ENCODE data around the gene FAM168A.

FAM168A gene

GRCh38 chr11:73510877-73511276, 87.0 kb downstream of the FAM168A start:
- H3K4me3 ChIP-seq (ENCODE audit: low read depth, low read length): no peak overlapping the region
- TF ChIP-seq CTCF (conservative IDR thresholded peaks at IDR 0.05; ENCODE audit: low read depth, low read length): no peak
- DNase-seq (ENCODE audit: low read depth): no peak

GRCh38 chr11:73510106-73510505, 87.8 kb downstream of the FAM168A start:
- no peak for TF ChIP-seq CTCF (conservative IDR thresholded peaks at IDR 0.05; ENCODE audit: low read depth, low read length)
- no peak for DNase-seq (ENCODE audit: low read depth)
- no peak overlapping the region for H3K4me3 ChIP-seq (ENCODE audit: low read depth, low read length)

- no peak for DNase-seq (ENCODE audit: low read depth)
- no peak for TF ChIP-seq CTCF (conservative IDR thresholded peaks at IDR 0.05; ENCODE audit: low read depth, low read length)
- no peak overlapping the region for H3K4me3 ChIP-seq (ENCODE audit: low read depth, low read length)
Observed at GRCh38 chr11:73509188-73509587, 88.7 kb downstream of the FAM168A start.

GRCh38 chr11:73508243-73509176, 89.4 kb downstream of the FAM168A start:
- DNase-seq (ENCODE audit: low read depth): no peak
- TF ChIP-seq CTCF (conservative IDR thresholded peaks at IDR 0.05; ENCODE audit: low read depth, low read length): no peak
- no peak overlapping the region for H3K4me3 ChIP-seq (ENCODE audit: low read depth, low read length)

GRCh38 chr11:73507086-73507485, 90.8 kb downstream of the FAM168A start:
- DNase-seq (ENCODE audit: low read depth): peak; percentile 12
- H3K4me3 ChIP-seq (ENCODE audit: low read depth, low read length): no peak overlapping the region
- TF ChIP-seq CTCF (conservative IDR thresholded peaks at IDR 0.05; ENCODE audit: low read depth, low read length): no peak

GRCh38 chr11:73506038-73506437, 91.9 kb downstream of the FAM168A start:
- no peak for DNase-seq (ENCODE audit: low read depth)
- no peak overlapping the region for H3K4me3 ChIP-seq (ENCODE audit: low read depth, low read length)
- no peak for TF ChIP-seq CTCF (conservative IDR thresholded peaks at IDR 0.05; ENCODE audit: low read depth, low read length)

GRCh38 chr11:73498343-73498742, 99.6 kb downstream of the FAM168A start:
- DNase-seq (ENCODE audit: low read depth): no peak
- no peak overlapping the region for H3K4me3 ChIP-seq (ENCODE audit: low read depth, low read length)
- no peak for TF ChIP-seq CTCF (conservative IDR thresholded peaks at IDR 0.05; ENCODE audit: low read depth, low read length)
